Neural cell (in vitro differentiated cells): ENCODE data around the gene MKRN2. TPM values are rescaled to one million over a fixed set of nuclear protein-coding genes. Genes with fewer than 3 reads are reported as not detected.

Source experiments
- H2AFZ ChIP-seq: fragments of 200-600, 300-800 bp; sonication (generic), shearing (Covaris generic); 2 replicates; pipeline ENCODE4 v1.6.0; 2014; ENCODE audit warnings: low read depth, mild to moderate bottlenecking, antibody characterized with exemption, low read length, moderate library complexity
- H3F3A ChIP-seq: fragments of 200-600 bp; shearing (Covaris generic); 2 replicates; pipeline ENCODE4 v1.6.1; 2016; ENCODE audit warnings: mild to moderate bottlenecking, moderate library complexity, mixed read lengths, antibody characterized with exemption, low read length; ENCODE audit not compliant: insufficient read depth, poor library complexity, severe bottlenecking
- H3K27ac ChIP-seq: fragments of 200-600, 300-800 bp; sonication (generic), shearing (Covaris generic); 2 replicates; pipeline ENCODE4 v1.5.1; 2014; ENCODE audit warnings: mild to moderate bottlenecking, low read length, moderate library complexity
- H3K27me3 ChIP-seq: fragments of 300-800, 200-600 bp; sonication (generic), shearing (Covaris generic); 2 replicates; pipeline ENCODE4 v1.6.0; 2014; ENCODE audit warnings: mild to moderate bottlenecking, low read depth, low read length, moderate library complexity; ENCODE audit not compliant: insufficient read depth
- H3K36me3 ChIP-seq: fragments of 300-800, 200-600 bp; sonication (generic), shearing (Covaris generic); 2 replicates; pipeline ENCODE4 v1.5.1; 2014; ENCODE audit warnings: mild to moderate bottlenecking, antibody characterized with exemption, low read length, moderate library complexity; ENCODE audit not compliant: insufficient read depth
- H3K4me2 ChIP-seq: fragments of 300-800, 200-600 bp; sonication (generic), shearing (Covaris generic); 2 replicates; pipeline ENCODE4 v1.6.0; 2014; ENCODE audit warnings: mild to moderate bottlenecking, low read length
- H3K4me3 ChIP-seq: fragments of 300-800, 200-600 bp; sonication (generic), shearing (Covaris generic); 2 replicates; pipeline ENCODE4 v1.5.1; 2014; ENCODE audit warnings: mild to moderate bottlenecking, low read length, moderate library complexity
- H3K79me2 ChIP-seq: fragments of 200-600 bp; shearing (Covaris generic); replicated peaks from 2 replicates; pipeline ENCODE4 v1.6.0; 2014; ENCODE audit warnings: mild to moderate bottlenecking, low read length, moderate library complexity; ENCODE audit not compliant: insufficient read depth
- H3K9ac ChIP-seq: fragments of 300-800, 200-600 bp; sonication (generic), shearing (Covaris generic); 2 replicates; pipeline ENCODE4 v1.6.1; 2016; ENCODE audit warnings: mild to moderate bottlenecking, low read length, mixed read lengths
- H3K9me2 ChIP-seq: fragments of 200-600 bp; shearing (Covaris generic); 2 replicates; pipeline ENCODE4 v1.6.1; 2016; ENCODE audit warnings: mild to moderate bottlenecking, low read length, mixed read lengths; ENCODE audit not compliant: insufficient read depth
- H3K9me3 ChIP-seq: fragments of 200-600, 300-800 bp; sonication (generic), shearing (Covaris generic); 2 replicates; pipeline ENCODE4 v1.6.1; 2016; ENCODE audit warnings: mild to moderate bottlenecking, mixed run types, low read length, moderate library complexity, mixed read lengths
- H4K20me1 ChIP-seq: fragments of 200-600 bp; shearing (Covaris generic); 2 replicates; pipeline ENCODE4 v1.6.1; 2016; ENCODE audit warnings: mild to moderate bottlenecking, mixed run types; ENCODE audit not compliant: insufficient read depth
- CTCF ChIP-seq: fragments of 450-650 bp; IDR thresholded peaks from 2 replicates; pipeline ENCODE4 v1.5.1; 2014; ENCODE audit warnings: antibody characterized with exemption, mild to moderate bottlenecking, moderate library complexity; ENCODE audit not compliant: poor library complexity, severe bottlenecking
- EP300 ChIP-seq: fragments of 450-650 bp; conservative IDR thresholded peaks from 2 replicates; pipeline ENCODE4 v1.6.1; 2014; ENCODE audit warnings: antibody characterized with exemption, mild to moderate bottlenecking, moderate library complexity; ENCODE audit not compliant: poor library complexity, severe bottlenecking
- EZH2 ChIP-seq: fragments of 200-600, 300-800 bp; shearing (Covaris generic), sonication (generic); IDR thresholded peaks from 2 replicates; pipeline ENCODE4 v1.6.1; 2014; ENCODE audit warnings: antibody characterized with exemption, low read length, borderline replicate concordance, mild to moderate bottlenecking; ENCODE audit not compliant: insufficient read depth, poor library complexity, severe bottlenecking
- MXI1 ChIP-seq: fragments of 450-650 bp; conservative IDR thresholded peaks from 2 replicates; pipeline ENCODE4 v1.6.1; 2014; ENCODE audit warnings: antibody characterized with exemption, mild to moderate bottlenecking; ENCODE audit not compliant: poor library complexity, severe bottlenecking
- POLR2AphosphoS5 ChIP-seq: IDR thresholded peaks from 2 replicates; pipeline ENCODE4 v1.6.1; 2012
- RAD21 ChIP-seq: fragments of 450-650 bp; conservative IDR thresholded peaks from 2 replicates; pipeline ENCODE4 v1.6.1; 2014; ENCODE audit warnings: antibody characterized with exemption, mild to moderate bottlenecking, moderate library complexity
- REST ChIP-seq: IDR thresholded peaks from 2 replicates; pipeline ENCODE4 v1.6.1; 2012; ENCODE audit warnings: borderline replicate concordance
- SMC3 ChIP-seq: fragments of 450-650 bp; conservative IDR thresholded peaks from 2 replicates; pipeline ENCODE4 v1.6.1; 2014; ENCODE audit warnings: antibody characterized with exemption, mild to moderate bottlenecking, moderate library complexity; ENCODE audit not compliant: poor library complexity
- TAF1 ChIP-seq: IDR thresholded peaks from 2 replicates; pipeline ENCODE4 v1.6.1; 2012; ENCODE audit warnings: low read depth
- polyA plus RNA-seq: library from polyadenylated mRNA; depleted of rRNA; stranded (reverse); fragments of >200 nt; gene quantifications from 2 replicates; pipeline ENCODE4 v1.2.3, GENCODE V29; 2014

Gene MKRN2
- polyA plus RNA-seq, 1 donor from 2014 or later: 47.6 TPM

- H3K9ac ChIP-seq: no peak overlapping the region
- H4K20me1 ChIP-seq: no peaks in the 10 kb centered on the region
- no peak for TF ChIP-seq MXI1
- TF ChIP-seq RAD21: no peak
- TF ChIP-seq EZH2: no peak
- no peak for TF ChIP-seq EP300
- no peak for TF ChIP-seq POLR2AphosphoS5
- no peak for TF ChIP-seq SMC3
- no peak for TF ChIP-seq CTCF
- no peak for TF ChIP-seq REST
- TF ChIP-seq TAF1: no peak
- H2AFZ ChIP-seq: no peak overlapping the region
- H3K4me2 ChIP-seq: no peak overlapping the region
- H3K9me3 ChIP-seq: no peaks in the 10 kb centered on the region
- no peaks in the 10 kb centered on the region for H3K79me2 ChIP-seq
- H3F3A ChIP-seq: no peaks in the 10 kb centered on the region
- no peaks in the 10 kb centered on the region for H3K9me2 ChIP-seq
- no peak overlapping the region for H3K4me3 ChIP-seq
- H3K27me3 ChIP-seq: no peaks in the 10 kb centered on the region
- H3K36me3 ChIP-seq: no peaks in the 10 kb centered on the region
- no peak overlapping the region for H3K27ac ChIP-seq
These were observed 43.0 kb upstream of the MKRN2 start for GRCh38 chr3:12513694-12514446.

DNA sequence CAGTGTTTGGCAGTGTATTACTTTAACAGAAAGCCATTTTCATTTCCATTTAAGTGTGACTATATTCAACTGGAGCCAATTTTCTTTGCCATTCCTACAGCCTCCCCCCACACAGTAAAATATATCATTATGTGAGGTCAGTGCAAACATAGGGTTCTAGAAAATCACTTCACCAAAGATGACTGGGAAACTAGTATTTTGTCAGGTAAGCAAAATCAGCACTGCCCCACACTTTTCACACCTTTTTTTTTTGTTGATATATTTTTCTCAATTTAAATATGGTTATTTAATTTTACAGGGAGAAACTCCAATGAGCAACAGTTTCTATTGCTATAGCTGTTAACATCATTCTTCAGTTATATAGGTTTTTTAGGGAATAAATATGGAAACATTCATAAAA is 41.3 kb upstream of the MKRN2 start:
- Histone ChIP-seq H3K9ac (no peak overlapping the region), H3K79me2 (no peaks in the 10 kb centered on the region), H3K9me2 (no peaks in the 10 kb centered on the region), H3F3A (no peaks in the 10 kb centered on the region), H2AFZ (no peak overlapping the region), H4K20me1 (no peaks in the 10 kb centered on the region), H3K4me2 (no peak overlapping the region), H3K9me3 (no peaks in the 10 kb centered on the region), H3K4me3 (no peak overlapping the region), H3K27ac (no peak overlapping the region), H3K27me3 (no peaks in the 10 kb centered on the region), H3K36me3 (no peaks in the 10 kb centered on the region)
- TF ChIP-seq SMC3 (no peak), EZH2 (no peak), REST (no peak), TAF1 (no peak), CTCF (no peak), RAD21 (no peak), EP300 (no peak), POLR2AphosphoS5 (no peak), MXI1 (no peak)
